K562 (cell line): ENCODE measurements around the gene AKAP12. TPM values are rescaled to one million over a fixed set of nuclear protein-coding genes. Genes with fewer than 3 reads are reported as not detected.

Experiments used
- ARHGAP35 ChIP-seq: fragments of 450-650 bp; IDR thresholded peaks from 2 replicates; pipeline ENCODE4 v1.6.1; 2018; ENCODE audit not compliant: partially characterized antibody
- ATF1 ChIP-seq, 2 experiments: fragments of 450-650 bp in 1 of 2; IDR thresholded peaks; 2 replicates each; pipeline ENCODE4 v1.6.1; 2016; ENCODE audit warnings: missing compliant biosample characterization in 1 of 2, missing genetic modification characterization in 1 of 2
- BCL6 ChIP-seq: fragments of 250-450 bp; sonication (Bioruptor Pico); IDR thresholded peaks from 2 replicates; pipeline ENCODE4 v1.4.0; 2020
- BDP1 ChIP-seq: IDR thresholded peaks from 3 replicates; pipeline ENCODE4 v1.6.1; 2011; ENCODE audit not compliant: insufficient read length, insufficient read depth
- CC2D1A ChIP-seq: fragments of 450-650 bp; IDR thresholded peaks from 2 replicates; pipeline ENCODE4 v1.6.1; 2017; ENCODE audit warnings: mild to moderate bottlenecking
- CREM ChIP-seq: IDR thresholded peaks from 2 replicates; pipeline ENCODE4 v1.6.1; 2014; ENCODE audit warnings: antibody characterized with exemption, low read depth
- DACH1 ChIP-seq: fragments of 450-650 bp; IDR thresholded peaks from 2 replicates; pipeline ENCODE4 v1.6.1; 2018; ENCODE audit not compliant: partially characterized antibody
- ETV5 ChIP-seq: sonication (generic); formaldehyde crosslinking; IDR thresholded peaks from 2 replicates; pipeline ENCODE4 v1.4.0; 2020; ENCODE audit warnings: low read depth, mild to moderate bottlenecking, missing genetic modification reagents
- FOXJ2 ChIP-seq: fragments of 200-800 bp; sonication (Bioruptor generic); IDR thresholded peaks from 2 replicates; pipeline ENCODE4 v1.6.1; 2016; ENCODE audit warnings: missing genetic modification characterization, missing compliant biosample characterization
- KDM4B ChIP-seq, 2 experiments: fragments of 450-650 bp in 1 of 2; sonication (generic) in 1 of 2; IDR thresholded peaks; 2 replicates each; pipeline ENCODE4 v1.6.1; 2016 to 2017; ENCODE audit warnings: borderline replicate concordance in 2 of 2, antibody characterized with exemption in 1 of 2, low read depth in 1 of 2, mild to moderate bottlenecking in 1 of 2
- KLF10 ChIP-seq: fragments of 250-450 bp; sonication (Bioruptor Pico); IDR thresholded peaks from 2 replicates; pipeline ENCODE4 v1.6.1; 2021; ENCODE audit warnings: matching md5 sums
- PKNOX1 ChIP-seq: fragments of 450-650 bp; IDR thresholded peaks from 2 replicates; pipeline ENCODE4 v1.6.1; 2016
- PML ChIP-seq: IDR thresholded peaks from 2 replicates; pipeline ENCODE4 v1.6.1; 2012; ENCODE audit warnings: low read length, inconsistent platforms
- PRDM10 ChIP-seq: fragments of 450-650 bp; IDR thresholded peaks from 2 replicates; pipeline ENCODE4 v1.6.1; 2018; ENCODE audit not compliant: partially characterized antibody
- PRPF4 ChIP-seq: fragments of 200-400 bp; formaldehyde crosslinking; IDR thresholded peaks from one replicate; pipeline ENCODE4 v1.6.1; 2017; ENCODE audit warnings: low read length, low read depth, mild to moderate bottlenecking; ENCODE audit not compliant: insufficient read depth, poor library complexity, severe bottlenecking
- SAFB ChIP-seq: fragments of 200-400 bp; formaldehyde crosslinking; IDR thresholded peaks from 2 replicates; pipeline ENCODE4 v1.6.1; 2017; ENCODE audit warnings: low read depth, low read length, borderline replicate concordance
- SNAPC5 ChIP-seq: fragments of 250-450 bp; sonication (Bioruptor Pico); IDR thresholded peaks from 2 replicates; pipeline ENCODE4 v1.8.0; 2021; ENCODE audit warnings: moderate library complexity, mild to moderate bottlenecking, inconsistent platforms
- SP1 ChIP-seq: sonication (generic); formaldehyde crosslinking; IDR thresholded peaks from 2 replicates; pipeline ENCODE4 v1.8.1; 2022; ENCODE audit warnings: mild to moderate bottlenecking, missing genetic modification reagents
- ZBTB8A ChIP-seq: fragments of 450-650 bp; IDR thresholded peaks from 2 replicates; pipeline ENCODE4 v1.6.1; 2018; ENCODE audit warnings: mild to moderate bottlenecking, moderate library complexity; ENCODE audit not compliant: partially characterized antibody
- ZNF12 ChIP-seq: sonication (generic); formaldehyde crosslinking; IDR thresholded peaks from 2 replicates; pipeline ENCODE4 v1.4.0; 2020; ENCODE audit warnings: mild to moderate bottlenecking, missing genetic modification reagents
- ZNF124 ChIP-seq: sonication (generic); formaldehyde crosslinking; IDR thresholded peaks from 2 replicates; pipeline ENCODE4 v1.8.1; 2022; ENCODE audit warnings: missing genetic modification reagents
- ZNF449 ChIP-seq: fragments of 250-450 bp; sonication (Bioruptor Pico); IDR thresholded peaks from 2 replicates; pipeline ENCODE4 v1.8.0; 2022; ENCODE audit warnings: moderate library complexity, mild to moderate bottlenecking, inconsistent platforms
- ZNF583 ChIP-seq: fragments of 250-450 bp; sonication (Bioruptor Pico); IDR thresholded peaks from 2 replicates; pipeline ENCODE4 v1.4.0; 2020
- polyA plus RNA-seq, 8 experiments: library from polyadenylated mRNA; depleted of rRNA in 4 of 8; stranded (reverse) in 5 of 8; unstranded in 3 of 8; fragments of >200 nt; fragmentation: Nextera tagmentation in 2 of 8; fragmentation: Illumina TruSeq in 1 of 8; extraction: Ambion mirVana in 2 of 8; extraction: Trizol in 1 of 8; gene quantifications; 2 replicates each; pipeline versions ENCODE4 v1.2.1 to v1.2.3, GENCODE V29; 2011 to 2014; ENCODE audit warnings: inconsistent platforms in 1 of 8, missing spikeins in 1 of 8
- total RNA-seq, 7 experiments: library from RNA; depleted of rRNA in 6 of 7; stranded (reverse); fragments of >200 nt in 6 of 7; fragmentation: Illumina TruSeq in 2 of 7; extraction: Trizol in 2 of 7; gene quantifications; 2 replicates each; pipeline versions ENCODE4 v1.2.1 to v1.2.3, GENCODE V29; 2011 to 2021; ENCODE audit warnings: low replicate concordance in 1 of 7

AKAP12 gene
- total and polyA plus RNA-seq, 9 of the 15 experiments (the other 6 are each of a cell fraction or from before 2014, with no cell fraction given), result 0.08 to 2.0 (median 0.62) TPM

GRCh38 chr6:151390276-151390850 lies 150.6 kb downstream of the AKAP12 start (continued):
- TF ChIP-seq ARHGAP35 (peak; percentile 89), KLF10 (CRISPR knock-in tag) (no peak), ZNF583 (CRISPR knock-in tag) (no peak), PML (peak; percentile 52; the same call in 1 of the 2 replicates), SNAPC5 (CRISPR knock-in tag) (no peak), BCL6 (CRISPR knock-in tag) (no peak), SP1 (peak; percentile 79; the same call in 1 of the 2 replicates), CREM (peak; percentile 74), DACH1 (peak; percentile 29), ATF1 (CRISPR knock-in tag; IDR thresholded peaks at IDR 0.05) (no peak; the same call in 1 of the 2 replicates), ATF1 (tag; IDR thresholded peaks at IDR 0.05) (peak; percentile 34; the same call in 1 of the 2 replicates), ETV5 (CRISPR knock-in tag) (peak; percentile 64; the same call in 1 of the 2 replicates), FOXJ2 (tag) (peak; percentile 79), BDP1 (no peak), CC2D1A (no peak), ZNF124 (no peak), ZBTB8A (no peak), ZNF449 (no peak), SAFB (0 out of 2 replicates have a peak, but pooled peaks have one; percentile 29), KDM4B (IDR thresholded peaks at IDR 0.05; ENCODE audit: borderline replicate concordance in 2 of 2, low read depth in 1 of 2) (no peak; a peak in 1 of 4 replicates), PRDM10 (peak; percentile 42), PKNOX1 (no peak), ZNF12 (CRISPR knock-in tag) (no peak), PRPF4 (peak; percentile 93)
